ENCODE measurements around the gene KCNK4. TPM values are rescaled to one million over a fixed set of nuclear protein-coding genes. Genes with fewer than 3 reads are reported as not detected.

The KCNK4 gene
- total RNA-seq, 1 donor from 2014 or later = not detected

GRCh38 chr11:64263947-64264317, 27.2 kb upstream of the KCNK4 start:
- Mint-ChIP-seq H3K9me3 (no peaks in the 10 kb centered on the region), H3K27me3 (no peaks in the 10 kb centered on the region), H3K4me3 (no peak overlapping the region), H3K36me3 (peaks cover 14% of the 10 kb centered on the region), H3K27ac (peak overlapping the region; percentile 43), H3K4me1 (ENCODE audit: unreplicated experiment) (peaks cover 8% of the 10 kb centered on the region)
- DNase-seq (ENCODE audit: extremely low spot score, unreplicated experiment) = no peak
- no peak for TF ChIP-seq CTCF (conservative IDR thresholded peaks at IDR 0.05)

GRCh38 chr11:64264371-64264852, 26.7 kb upstream of the KCNK4 start:
- H3K9me3 Mint-ChIP-seq = no peaks in the 10 kb centered on the region
- no peak for TF ChIP-seq CTCF (conservative IDR thresholded peaks at IDR 0.05)
- no peak for DNase-seq (ENCODE audit: extremely low spot score, unreplicated experiment)
- H3K36me3 Mint-ChIP-seq = peaks cover 13% of the 10 kb centered on the region
- H3K27me3 Mint-ChIP-seq = no peaks in the 10 kb centered on the region
- H3K4me3 Mint-ChIP-seq = no peak overlapping the region
- H3K27ac Mint-ChIP-seq = peak overlapping the region; percentile 43
- peaks cover 11% of the 10 kb centered on the region for H3K4me1 Mint-ChIP-seq (ENCODE audit: unreplicated experiment)

- H3K4me1 Mint-ChIP-seq (ENCODE audit: unreplicated experiment) = peaks cover 11% of the 10 kb centered on the region
- no peaks in the 10 kb centered on the region for H3K9me3 Mint-ChIP-seq
- H3K36me3 Mint-ChIP-seq = peaks cover 4% of the 10 kb centered on the region
- DNase-seq (ENCODE audit: extremely low spot score, unreplicated experiment) = no peak
- TF ChIP-seq CTCF (conservative IDR thresholded peaks at IDR 0.05) = no peak
- H3K27me3 Mint-ChIP-seq = peaks cover 5% of the 10 kb centered on the region
- H3K4me3 Mint-ChIP-seq = no peak overlapping the region
- H3K27ac Mint-ChIP-seq = no peak overlapping the region
These were observed 25.6 kb upstream of the KCNK4 start for GRCh38 chr11:64265176-64266160.

- TF ChIP-seq CTCF (conservative IDR thresholded peaks at IDR 0.05) = no peak
- H3K27me3 Mint-ChIP-seq = peaks cover 5% of the 10 kb centered on the region
- H3K36me3 Mint-ChIP-seq = peaks cover 4% of the 10 kb centered on the region
These were observed 24.8 kb upstream of the KCNK4 start for GRCh38 chr11:64266339-64266738.

GRCh38 chr11:64267207-64267945, 23.7 kb upstream of the KCNK4 start:
- H3K27me3 Mint-ChIP-seq = peaks cover 5% of the 10 kb centered on the region
- H3K4me1 Mint-ChIP-seq (ENCODE audit: unreplicated experiment) = peaks cover 17% of the 10 kb centered on the region
- no peaks in the 10 kb centered on the region for H3K9me3 Mint-ChIP-seq
- DNase-seq (ENCODE audit: extremely low spot score, unreplicated experiment) = no peak
- no peak overlapping the region for H3K4me3 Mint-ChIP-seq
- TF ChIP-seq CTCF (conservative IDR thresholded peaks at IDR 0.05) = no peak
- peaks cover 4% of the 10 kb centered on the region for H3K36me3 Mint-ChIP-seq
- peak overlapping the region; percentile 99 for H3K27ac Mint-ChIP-seq

More at GRCh38 chr11:64266339-64266738, 24.8 kb upstream of the KCNK4 start:
- Mint-ChIP-seq H3K4me1 (ENCODE audit: unreplicated experiment) (peaks cover 11% of the 10 kb centered on the region), H3K9me3 (no peaks in the 10 kb centered on the region), H3K4me3 (no peak overlapping the region), H3K27ac (no peak overlapping the region)
- no peak for DNase-seq (ENCODE audit: extremely low spot score, unreplicated experiment)

Measured in type B pancreatic cell (in vitro differentiated cells).